GM18951 (cell line): ENCODE measurements around the gene NFKB1.

ENCODE experiments used
- POLR2A ChIP-seq: IDR thresholded peaks from 4 replicates; pipeline ENCODE4 v1.6.1; 2011; ENCODE audit warnings: mild to moderate bottlenecking; ENCODE audit not compliant: insufficient read length, insufficient read depth; ENCODE audit errors: extremely low read depth
- in situ Hi-C: fragments of 300-500 bp; cut with MboI; formaldehyde crosslinking; loops from one replicate; pipeline ENCODE4 v1.12.0; 2022; ENCODE audit warnings: low sequenced_read_pairs, mixed read lengths, inconsistent platforms; ENCODE audit not compliant: unreplicated experiment

The NFKB1 gene

GRCh38 chr4:102572452-102572851 is 71.3 kb downstream of the NFKB1 start:
- in situ Hi-C loops = no loop called here
- TF ChIP-seq POLR2A = no peak

GRCh38 chr4:102574317-102574716 is 73.2 kb downstream of the NFKB1 start:
- TF ChIP-seq POLR2A = no peak
- in situ Hi-C loops = no loop called here

DNA sequence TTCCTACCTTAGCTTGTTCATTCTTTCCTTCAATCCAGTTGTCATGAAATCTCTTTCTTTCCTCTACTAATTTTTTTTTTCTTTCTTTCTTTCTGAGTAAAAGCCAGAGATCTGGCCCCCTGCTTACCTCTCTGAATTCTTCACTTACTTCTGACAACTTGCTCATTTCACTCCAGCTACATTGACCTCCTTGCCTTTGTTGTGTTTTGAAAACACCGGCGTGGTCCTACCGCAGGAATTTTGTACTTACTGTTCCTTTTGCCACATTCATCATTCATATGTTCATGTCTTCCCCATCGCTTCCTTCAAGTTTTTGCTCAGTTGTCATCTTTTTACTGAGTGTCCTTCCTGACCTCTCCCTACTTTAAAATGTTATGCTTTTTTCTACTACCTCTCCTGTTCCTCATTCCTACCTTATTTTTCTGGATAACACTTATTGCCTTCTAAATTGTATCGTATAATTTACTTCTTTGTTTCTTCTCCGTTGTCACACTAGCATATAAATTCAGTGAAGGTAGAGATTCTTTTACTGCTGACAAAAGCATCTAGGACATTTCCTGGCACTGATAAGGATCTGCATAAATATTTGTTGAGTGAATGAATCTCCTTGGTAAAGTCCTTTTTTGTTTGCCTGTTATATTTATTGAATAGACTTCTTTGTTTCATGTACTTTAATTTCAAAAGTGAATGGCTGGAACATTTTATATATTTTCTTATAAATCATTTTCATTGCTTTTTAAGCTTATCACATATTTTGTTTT is 74.4 kb downstream of the NFKB1 start:
- no peak for TF ChIP-seq POLR2A
- in situ Hi-C loops = no loop called here

- in situ Hi-C loops = no loop called here
- no peak for TF ChIP-seq POLR2A
These were observed 77.1 kb downstream of the NFKB1 start for GRCh38 chr4:102578270-102578669.

- in situ Hi-C loops = no loop called here
- no peak for TF ChIP-seq POLR2A
These were observed 77.7 kb downstream of the NFKB1 start for GRCh38 chr4:102578819-102579218.

GRCh38 chr4:102579794-102580462 is 78.8 kb downstream of the NFKB1 start:
- no peak for TF ChIP-seq POLR2A
- in situ Hi-C loops = no loop called here

GRCh38 chr4:102580463-102580842 is 79.3 kb downstream of the NFKB1 start:
- in situ Hi-C loops = no loop called here
- no peak for TF ChIP-seq POLR2A

DNA sequence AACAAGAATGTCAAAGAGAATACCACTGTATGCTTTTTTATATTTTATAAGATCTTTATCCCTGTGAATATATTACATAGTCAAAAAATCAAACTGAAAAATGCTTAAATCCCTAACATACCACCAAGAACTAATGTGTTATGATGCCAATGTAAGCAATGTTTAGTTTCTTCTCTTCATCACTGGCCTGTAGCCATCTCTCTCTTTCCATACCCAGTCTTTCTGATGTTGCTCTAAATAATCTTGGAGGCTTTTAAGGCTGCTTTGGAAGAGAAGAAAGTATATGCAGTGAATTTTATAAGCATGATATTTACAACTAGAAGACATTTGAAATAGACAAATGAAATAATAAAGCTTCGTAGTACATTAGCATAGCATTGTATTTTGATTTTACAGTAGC is 82.9 kb downstream of the NFKB1 start:
- TF ChIP-seq POLR2A = no peak
- in situ Hi-C loops = no loop called here

DNA sequence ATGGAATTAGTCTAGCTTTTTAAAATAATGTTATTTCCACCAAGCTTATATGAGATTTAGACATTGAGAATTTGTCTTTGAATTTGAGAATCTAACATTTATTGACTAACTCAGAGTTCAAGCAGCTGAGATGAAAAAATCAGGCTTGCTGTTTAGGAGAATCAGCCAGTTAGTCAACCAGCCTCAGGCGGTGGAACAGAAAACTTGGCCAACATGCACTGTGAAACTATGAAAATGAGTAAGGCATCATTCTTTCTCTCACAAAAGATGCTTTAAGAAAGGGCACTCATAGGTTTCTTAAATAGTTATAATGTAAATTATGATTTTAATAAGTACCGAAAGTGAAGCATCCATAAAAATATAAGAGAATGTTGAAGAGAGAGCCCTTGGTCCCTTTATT is 84.2 kb downstream of the NFKB1 start:
- no peak for TF ChIP-seq POLR2A
- in situ Hi-C loops = no loop called here

- TF ChIP-seq POLR2A = no peak
- in situ Hi-C loops = no loop called here
These were observed 85.0 kb downstream of the NFKB1 start for GRCh38 chr4:102586002-102586643.

DNA sequence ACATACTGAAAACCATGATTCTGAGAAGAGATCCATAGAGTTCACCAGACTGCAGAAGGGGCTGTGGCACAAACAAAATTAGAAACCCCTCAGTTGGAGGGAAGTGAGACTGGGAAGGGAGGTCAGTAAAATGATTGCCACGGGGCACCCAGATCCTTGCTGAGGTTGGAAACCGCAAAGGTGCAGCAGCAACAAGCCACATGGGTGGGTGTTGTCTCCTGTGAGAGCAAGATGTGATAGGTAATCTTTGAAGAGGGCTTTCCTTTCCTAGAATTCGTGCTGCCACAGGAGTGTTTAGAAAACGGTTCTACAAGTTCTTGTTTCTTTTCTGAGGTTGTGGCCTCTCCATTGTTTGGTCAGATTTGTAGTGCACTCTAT is 85.5 kb downstream of the NFKB1 start:
- in situ Hi-C loops = no loop called here
- no peak for TF ChIP-seq POLR2A

- in situ Hi-C loops = no loop called here
These were observed 88.6 kb downstream of the NFKB1 start for GRCh38 chr4:102589743-102590142.

DNA sequence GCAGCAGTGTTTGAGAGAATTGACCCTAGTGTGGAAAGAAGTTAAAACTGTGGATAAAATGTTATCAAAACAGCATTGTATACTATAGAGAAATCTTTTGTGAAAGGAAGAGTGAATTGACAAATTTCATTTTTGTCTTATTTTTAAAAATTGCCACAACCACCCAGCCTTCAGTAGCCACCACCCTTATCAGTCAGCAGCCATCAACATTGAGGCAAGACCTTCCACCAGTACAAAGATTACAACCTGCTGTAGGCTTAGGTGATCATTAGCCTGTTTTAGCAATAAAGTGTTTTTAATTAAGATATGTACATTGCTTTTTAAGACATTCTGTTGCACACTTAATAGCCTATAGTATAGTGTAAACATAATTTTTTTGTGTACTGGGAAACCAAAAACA is 91.1 kb downstream of the NFKB1 start:
- TF ChIP-seq POLR2A = no peak
- in situ Hi-C loops = no loop called here

More at GRCh38 chr4:102589743-102590142, 88.6 kb downstream of the NFKB1 start:
- no peak for TF ChIP-seq POLR2A

DNA sequence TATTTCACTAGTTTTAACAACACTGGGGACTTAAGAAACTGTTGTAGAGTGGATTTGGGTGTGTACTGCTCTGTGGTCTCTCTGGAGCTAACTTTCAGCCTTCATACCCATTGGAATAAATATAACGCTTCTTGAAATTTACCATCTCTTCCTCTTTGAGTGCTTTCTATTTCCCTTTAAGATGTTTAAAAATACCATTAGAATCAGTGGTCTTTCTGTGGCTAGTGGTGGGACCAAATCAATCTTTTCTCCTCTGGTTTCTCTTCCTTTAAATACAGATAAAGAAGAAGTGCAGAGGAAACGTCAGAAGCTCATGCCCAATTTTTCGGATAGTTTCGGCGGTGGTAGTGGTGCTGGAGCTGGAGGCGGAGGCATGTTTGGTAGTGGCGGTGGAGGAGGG is 92.0 kb downstream of the NFKB1 start:
- TF ChIP-seq POLR2A = no peak

More for the DNA sequence above, 92.0 kb downstream of the NFKB1 start:
- in situ Hi-C loops = no loop called here
